DOHH2 (cell line): ENCODE data around the gene ZNF451.

Experiments used
- EZH2phosphoT487 ChIP-seq: fragments of 200-600 bp; sonication (generic); IDR thresholded peaks from 2 replicates; pipeline ENCODE4 v1.6.1; 2017; ENCODE audit warnings: borderline replicate concordance, mild to moderate bottlenecking, antibody characterized with exemption, low read length, moderate library complexity, mixed read lengths
- TF ChIP-seq, protein P1 (sequence below): fragments of 200-600 bp; sonication (generic); IDR thresholded peaks from one replicate; pipeline ENCODE4 v1.5.1; 2014; ENCODE audit warnings: antibody characterized with exemption, mild to moderate bottlenecking, low read depth, low read length; ENCODE audit not compliant: poor library complexity, severe bottlenecking

DNA sequence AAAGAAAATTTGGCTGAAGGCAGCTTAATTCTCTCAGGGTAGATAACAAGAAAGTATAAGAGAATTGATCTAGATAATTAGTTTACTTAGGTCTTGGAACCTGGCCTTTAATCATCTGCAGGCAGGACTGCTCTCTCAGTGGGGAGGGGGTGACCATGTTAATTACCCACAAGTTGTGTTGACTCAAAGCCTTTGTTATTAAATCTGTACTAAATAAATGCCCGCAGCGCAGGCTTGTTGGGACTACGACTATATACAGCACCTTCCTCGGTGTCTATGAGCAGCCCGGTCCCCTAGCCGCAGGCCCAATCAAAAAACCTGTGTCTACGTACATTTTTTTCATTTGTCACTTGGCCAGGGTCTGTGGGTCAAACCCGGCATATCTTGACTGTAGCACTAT lies 15.6 kb upstream of the ZNF451 start:
- TF ChIP-seq, protein P1, sequence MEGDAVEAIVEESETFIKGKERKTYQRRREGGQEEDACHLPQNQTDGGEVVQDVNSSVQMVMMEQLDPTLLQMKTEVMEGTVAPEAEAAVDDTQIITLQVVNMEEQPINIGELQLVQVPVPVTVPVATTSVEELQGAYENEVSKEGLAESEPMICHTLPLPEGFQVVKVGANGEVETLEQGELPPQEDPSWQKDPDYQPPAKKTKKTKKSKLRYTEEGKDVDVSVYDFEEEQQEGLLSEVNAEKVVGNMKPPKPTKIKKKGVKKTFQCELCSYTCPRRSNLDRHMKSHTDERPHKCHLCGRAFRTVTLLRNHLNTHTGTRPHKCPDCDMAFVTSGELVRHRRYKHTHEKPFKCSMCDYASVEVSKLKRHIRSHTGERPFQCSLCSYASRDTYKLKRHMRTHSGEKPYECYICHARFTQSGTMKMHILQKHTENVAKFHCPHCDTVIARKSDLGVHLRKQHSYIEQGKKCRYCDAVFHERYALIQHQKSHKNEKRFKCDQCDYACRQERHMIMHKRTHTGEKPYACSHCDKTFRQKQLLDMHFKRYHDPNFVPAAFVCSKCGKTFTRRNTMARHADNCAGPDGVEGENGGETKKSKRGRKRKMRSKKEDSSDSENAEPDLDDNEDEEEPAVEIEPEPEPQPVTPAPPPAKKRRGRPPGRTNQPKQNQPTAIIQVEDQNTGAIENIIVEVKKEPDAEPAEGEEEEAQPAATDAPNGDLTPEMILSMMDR, result no peak
- TF ChIP-seq EZH2phosphoT487, result no peak
